PC-3 (cell line): ENCODE results near the gene IFITM2.

Experiments
- EZH2 ChIP-seq: fragments of 300-600 bp; sonication (generic); IDR thresholded peaks from one replicate; pipeline ENCODE4 v1.6.1; 2017; ENCODE audit warnings: antibody characterized with exemption, mild to moderate bottlenecking, low read length; ENCODE audit not compliant: unreplicated experiment
- EZH2phosphoT487 ChIP-seq: fragments of 300-600 bp; sonication (generic); IDR thresholded peaks from 2 replicates; pipeline ENCODE4 v1.6.1; 2018; ENCODE audit warnings: mild to moderate bottlenecking, antibody characterized with exemption, low read length, borderline replicate concordance
- TF ChIP-seq, protein P1 (sequence below): fragments of 300-600 bp; sonication (generic); conservative IDR thresholded peaks from 2 replicates; pipeline ENCODE4 v1.5.1; 2017; ENCODE audit warnings: antibody characterized with exemption, low read depth, mild to moderate bottlenecking, low read length

DNA sequence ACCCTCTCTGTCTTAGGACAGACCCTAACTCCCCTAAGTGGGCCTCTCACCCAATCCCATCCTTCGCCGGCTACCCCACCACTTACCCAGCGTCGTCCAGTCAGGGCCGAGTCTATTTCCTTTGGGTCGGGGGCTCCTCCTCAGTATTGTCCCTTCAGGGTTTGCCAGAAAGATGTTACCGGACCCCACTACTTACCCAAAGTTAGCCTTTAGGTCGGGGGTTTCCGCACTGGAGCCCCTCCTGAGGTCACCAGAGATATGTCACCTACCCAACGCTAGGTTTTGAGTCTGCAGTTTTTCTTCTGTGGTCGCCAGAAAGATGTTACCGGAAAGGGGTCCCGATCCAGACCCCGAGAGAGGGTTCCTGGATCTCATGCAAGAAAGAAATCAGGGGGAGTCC, 43.8 kb downstream of the IFITM2 start:
- TF ChIP-seq, protein P1, sequence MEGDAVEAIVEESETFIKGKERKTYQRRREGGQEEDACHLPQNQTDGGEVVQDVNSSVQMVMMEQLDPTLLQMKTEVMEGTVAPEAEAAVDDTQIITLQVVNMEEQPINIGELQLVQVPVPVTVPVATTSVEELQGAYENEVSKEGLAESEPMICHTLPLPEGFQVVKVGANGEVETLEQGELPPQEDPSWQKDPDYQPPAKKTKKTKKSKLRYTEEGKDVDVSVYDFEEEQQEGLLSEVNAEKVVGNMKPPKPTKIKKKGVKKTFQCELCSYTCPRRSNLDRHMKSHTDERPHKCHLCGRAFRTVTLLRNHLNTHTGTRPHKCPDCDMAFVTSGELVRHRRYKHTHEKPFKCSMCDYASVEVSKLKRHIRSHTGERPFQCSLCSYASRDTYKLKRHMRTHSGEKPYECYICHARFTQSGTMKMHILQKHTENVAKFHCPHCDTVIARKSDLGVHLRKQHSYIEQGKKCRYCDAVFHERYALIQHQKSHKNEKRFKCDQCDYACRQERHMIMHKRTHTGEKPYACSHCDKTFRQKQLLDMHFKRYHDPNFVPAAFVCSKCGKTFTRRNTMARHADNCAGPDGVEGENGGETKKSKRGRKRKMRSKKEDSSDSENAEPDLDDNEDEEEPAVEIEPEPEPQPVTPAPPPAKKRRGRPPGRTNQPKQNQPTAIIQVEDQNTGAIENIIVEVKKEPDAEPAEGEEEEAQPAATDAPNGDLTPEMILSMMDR: no peak
- TF ChIP-seq EZH2phosphoT487 (no peak), EZH2 (no peak)
